HG02763 (cell line): ENCODE measurements around the gene PRKG1.
"Not testable (repeated sequence)": the region's sequence is repeated elsewhere in the genome, so short reads cannot be mapped to it uniquely, and the experiment has no call there.

Experiments
- ATAC-seq: cut with Tn5 transposase; IDR thresholded peaks from one replicate; pipeline ENCODE4 v1.9.1; 2021; ENCODE audit warnings: mild to moderate bottlenecking, moderate library complexity; ENCODE audit not compliant: unreplicated experiment

The PRKG1 gene

DNA sequence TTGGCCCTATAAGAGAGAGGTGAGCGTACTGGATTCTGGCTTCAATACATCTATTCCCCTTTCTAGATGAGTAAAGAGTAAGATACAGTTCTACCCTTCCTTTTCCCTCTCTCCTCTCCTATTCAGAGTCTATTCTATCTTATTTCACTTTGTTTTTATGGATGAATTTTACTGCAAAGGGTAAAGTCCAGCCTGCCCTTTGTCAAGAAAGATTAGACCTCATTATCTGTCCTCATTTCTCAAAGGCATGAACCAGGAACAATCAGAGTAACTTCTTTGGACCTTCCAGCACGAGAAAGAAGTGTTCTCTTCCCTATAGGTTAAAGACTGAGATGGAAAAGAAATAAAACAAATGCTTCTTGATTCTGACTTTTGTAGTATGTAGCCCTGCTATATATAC lies 239.0 kb downstream of the PRKG1 start:
- ATAC-seq, result no peak

DNA sequence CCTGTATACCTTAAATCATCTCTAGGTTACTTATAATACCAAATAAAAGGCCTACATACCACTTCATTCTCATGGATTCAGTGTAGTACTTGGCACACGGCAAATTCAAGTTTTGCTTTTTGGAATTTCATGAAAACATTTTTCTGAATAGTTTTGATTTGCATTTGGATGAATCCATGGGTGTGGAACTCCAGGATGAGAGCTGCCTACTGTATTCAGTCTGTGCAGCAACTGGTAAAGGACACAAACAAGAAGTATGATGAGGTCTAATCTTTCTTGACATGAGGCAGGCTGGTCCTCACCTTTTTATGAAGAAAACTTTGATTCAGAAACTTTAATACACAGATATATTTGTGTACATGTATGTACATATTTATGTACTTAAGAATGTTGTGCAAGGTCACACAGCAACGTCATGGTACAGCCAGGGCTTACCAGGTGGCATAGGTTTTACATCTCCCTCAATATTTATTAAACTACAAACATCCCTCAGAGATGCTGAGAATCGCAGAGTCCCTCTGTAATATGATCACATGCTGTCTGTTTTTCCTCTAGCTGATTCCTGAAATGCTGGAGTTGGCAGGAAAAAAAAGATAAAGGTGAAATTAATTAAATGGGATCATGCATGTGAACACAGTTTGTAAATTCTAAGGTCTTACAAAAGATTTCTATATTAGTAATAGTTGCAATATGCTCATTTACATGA lies 239.6 kb downstream of the PRKG1 start:
- ATAC-seq, result no peak

DNA sequence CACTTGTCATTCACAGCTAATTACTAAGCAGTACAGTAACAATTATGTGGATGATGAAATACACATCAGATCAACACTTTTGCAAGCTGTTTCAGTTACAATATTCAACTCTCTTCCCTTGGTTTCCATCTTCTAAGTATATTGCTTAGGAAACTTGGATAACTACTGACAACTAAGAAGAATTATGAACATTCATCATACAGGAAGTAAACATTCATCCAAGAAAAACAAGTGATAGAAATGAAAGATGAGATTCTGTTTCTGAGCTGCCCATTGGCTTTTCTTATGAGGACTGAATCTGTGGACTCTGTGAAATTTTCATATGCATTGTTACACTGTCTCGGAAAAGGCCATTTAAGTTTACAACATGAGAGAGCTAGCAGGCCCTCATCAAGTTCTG lies 240.2 kb downstream of the PRKG1 start:
- no peak for ATAC-seq

DNA sequence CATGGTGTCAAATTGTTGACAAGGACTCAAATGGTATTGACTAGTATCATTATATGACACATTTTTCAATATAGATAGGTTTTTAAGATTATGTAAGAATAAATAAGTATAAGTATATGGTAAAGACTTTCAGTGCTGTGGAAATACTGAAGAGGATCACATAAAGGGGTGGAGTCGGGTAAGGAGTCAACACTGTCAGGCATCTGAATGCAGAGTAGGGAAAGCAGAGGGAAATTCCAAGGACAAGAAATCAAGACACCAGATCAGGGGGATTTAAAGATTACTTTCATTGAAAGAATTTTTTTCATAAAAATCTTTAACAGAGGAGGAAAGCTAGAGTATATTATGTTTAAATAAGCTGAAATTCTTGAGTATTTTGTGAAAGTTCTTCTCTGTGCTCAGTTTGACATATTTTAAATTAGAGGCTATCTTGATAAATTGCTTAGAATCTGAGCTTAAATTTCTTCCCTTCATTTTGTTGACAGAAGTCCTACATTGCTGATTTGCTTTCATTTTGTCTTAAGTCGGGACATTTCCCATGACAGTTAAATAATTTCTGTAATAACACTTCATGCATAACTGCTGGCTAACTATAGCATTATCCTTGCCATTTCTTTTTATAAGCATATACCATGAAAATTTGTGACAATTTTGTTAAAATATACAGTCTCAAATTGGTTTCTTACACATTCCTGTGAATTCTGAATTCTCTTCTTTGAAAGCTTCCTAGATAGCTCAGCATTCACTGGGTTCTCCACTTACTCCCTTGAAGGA lies 244.3 kb downstream of the PRKG1 start:
- no peak for ATAC-seq

DNA sequence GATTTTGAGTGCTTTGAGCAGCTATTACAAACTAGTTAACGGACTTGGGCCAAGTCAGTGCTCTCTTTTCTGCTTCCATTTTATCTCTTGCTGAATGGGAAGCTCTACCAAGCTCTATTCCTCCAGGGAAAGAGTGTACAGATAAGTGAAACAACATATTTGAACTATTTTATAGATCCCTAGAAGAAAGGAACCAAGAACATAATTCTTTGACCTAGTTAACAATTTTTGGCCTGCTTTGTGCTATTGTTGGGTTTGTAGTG lies 244.8 kb downstream of the PRKG1 start:
- ATAC-seq, result no peak

DNA sequence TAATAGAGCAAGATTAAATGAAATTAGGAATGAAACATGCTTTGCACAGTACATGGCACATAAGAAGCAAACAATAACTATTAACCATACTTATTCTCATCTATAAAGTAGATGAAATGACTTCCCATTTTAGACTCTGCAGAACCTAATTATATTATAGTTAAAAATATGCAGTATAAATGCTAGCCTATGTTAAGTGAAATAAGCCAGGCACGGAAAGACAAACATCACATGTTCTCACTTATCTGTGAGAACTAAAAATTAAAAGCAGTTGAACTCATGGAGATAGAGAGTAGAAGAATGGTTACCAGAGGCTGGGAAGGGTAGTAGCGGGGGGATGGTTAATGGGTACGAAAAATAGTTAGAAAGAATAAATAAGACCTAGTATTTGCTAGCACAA lies 247.0 kb downstream of the PRKG1 start:
- no peak for ATAC-seq

DNA sequence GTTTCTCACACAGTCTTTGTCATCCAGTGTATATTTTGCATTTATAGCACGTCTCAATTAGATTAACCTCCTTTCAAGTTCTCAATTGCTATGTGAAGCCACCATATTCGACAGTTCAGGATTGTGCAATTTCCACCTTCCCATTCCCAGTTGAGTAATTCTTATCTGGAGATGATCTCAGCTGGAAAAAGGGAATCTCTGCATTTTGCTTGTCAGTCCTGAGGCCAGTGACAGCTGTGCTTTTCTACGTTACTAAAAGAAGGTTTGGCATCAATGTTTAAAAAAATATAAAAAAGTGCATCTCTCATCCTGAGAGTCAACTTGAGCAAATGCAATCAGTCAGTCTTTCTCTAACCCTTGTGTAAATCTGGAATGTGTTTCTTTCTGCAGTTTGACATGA lies 247.7 kb downstream of the PRKG1 start:
- ATAC-seq, result no peak

DNA sequence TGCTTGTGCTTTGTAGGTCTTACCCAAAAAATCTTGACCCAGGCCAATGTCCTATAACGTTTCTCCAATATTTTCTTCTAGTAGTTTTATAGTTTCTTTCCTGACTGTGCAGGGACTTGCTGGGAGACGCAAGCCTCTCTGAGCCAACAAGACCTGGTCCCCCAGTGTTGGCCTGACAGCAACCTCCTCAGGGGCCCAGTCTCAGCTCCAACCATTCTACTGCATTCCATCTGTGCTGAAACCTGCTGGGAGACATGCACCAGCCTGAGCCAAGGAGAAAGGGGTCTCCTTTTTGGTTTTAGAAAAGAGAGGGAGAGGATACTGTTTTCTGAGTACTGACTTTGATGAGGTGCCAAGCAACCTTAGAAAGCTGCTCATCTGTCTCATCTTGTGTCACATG lies 251.4 kb downstream of the PRKG1 start:
- ATAC-seq, result no peak

DNA sequence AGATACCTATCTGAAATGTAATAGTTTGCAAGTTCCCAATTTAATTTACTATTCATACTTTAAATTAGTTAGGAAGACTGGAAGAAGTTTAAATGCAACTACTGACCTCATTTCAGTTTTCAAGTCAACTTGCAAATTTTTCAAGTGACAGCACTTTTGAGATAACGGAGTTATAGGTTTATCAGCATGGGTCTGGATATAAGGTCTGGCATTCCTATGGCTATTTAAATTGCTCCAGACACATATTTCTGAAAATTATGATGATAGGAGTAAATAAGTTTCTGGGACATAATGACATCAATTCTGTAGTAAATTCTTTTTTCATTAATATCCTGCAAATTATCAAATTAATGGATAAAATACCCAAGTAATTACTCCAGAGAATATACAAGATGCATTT lies 251.9 kb downstream of the PRKG1 start:
- ATAC-seq, result no peak

DNA sequence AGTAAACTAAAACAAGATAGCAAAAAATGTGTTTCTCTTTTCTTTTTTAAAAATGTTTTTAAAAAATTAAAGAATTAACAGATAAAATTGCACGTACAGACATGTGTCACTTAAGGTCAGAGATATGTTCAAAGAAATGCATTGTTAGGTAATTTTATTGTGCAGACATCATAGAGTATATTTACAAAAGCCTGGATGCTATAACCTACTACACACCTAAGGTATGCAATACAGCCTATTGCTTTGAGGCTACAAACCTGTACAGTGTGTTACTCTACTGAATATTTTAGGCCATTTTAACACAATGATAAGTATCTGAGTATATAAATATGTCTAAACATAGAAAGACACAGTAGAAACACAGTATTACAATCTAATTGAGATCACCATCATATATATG lies 253.1 kb downstream of the PRKG1 start:
- ATAC-seq, result no peak

DNA sequence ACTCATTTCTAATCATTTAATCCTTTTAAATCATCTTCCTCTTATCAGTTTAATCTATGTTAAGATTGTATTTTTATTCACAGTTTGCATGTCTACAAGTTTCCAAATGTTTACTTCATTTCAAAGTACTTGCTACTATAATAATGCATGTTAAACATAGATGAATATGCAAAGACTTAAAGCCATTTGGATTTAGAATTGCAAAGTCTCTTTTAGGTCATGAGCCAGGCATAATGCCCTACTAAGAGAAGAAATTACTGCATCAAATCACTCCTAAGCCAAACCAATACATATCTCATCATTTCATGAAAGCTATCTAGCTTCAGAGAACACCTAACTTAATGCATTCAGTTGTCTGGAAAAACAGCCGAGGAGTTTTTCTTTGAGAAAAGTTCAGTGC lies 266.1 kb downstream of the PRKG1 start:
- ATAC-seq, result no peak

DNA sequence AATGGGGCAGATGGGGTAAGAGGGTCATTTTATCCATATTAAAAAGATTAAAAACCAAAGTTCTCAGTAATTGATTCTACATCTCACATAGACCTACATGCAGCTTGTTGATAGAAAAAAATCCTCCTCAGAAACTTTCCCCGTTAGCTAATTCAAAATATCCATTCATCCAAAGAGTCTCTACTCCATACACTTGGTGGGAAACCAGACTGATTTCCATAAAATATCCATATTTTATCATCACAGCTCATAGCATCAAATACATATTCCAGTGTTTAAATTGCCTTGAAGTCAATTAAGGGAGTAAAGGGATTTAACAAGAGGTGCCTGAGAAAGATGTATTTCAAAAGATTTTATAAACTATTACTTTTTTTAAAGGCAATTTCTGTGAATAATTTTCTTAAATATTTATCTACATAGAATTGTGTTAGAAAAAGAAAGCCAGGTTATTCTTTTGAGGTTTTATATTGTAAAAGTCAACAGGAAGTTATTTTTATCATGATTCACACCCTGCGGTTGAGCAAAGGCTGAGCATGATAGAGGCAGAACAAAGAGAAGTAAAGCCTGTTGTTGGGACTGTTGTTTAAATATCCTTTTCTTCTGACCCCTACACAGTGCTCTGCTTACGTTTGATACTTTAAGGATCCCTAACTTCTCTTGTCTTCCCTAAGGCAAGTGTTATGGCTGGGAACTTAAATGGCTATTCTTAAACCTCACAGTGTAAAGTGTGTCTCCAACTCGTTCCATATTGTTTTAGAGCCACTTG lies 266.7 kb downstream of the PRKG1 start:
- no peak for ATAC-seq

DNA sequence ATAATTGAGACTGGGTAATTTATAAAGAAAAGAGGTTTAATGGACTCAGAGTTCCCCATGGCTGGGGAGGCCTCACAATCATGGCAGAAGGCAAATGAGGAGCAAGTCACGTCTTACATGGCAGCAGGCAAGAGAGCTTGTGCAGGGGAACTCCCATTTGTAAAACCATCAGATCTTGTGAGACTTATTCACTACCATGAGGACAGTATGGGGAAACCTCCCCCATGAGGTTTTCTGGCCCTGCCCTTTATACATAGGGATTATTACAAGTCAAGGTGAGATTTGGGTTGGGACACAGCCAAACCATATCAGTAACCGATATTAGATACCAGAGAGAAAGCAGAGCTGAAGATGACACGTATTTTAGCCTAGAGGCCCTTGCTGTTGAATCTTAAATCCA lies 267.5 kb downstream of the PRKG1 start:
- ATAC-seq, result not testable (repeated sequence)

DNA sequence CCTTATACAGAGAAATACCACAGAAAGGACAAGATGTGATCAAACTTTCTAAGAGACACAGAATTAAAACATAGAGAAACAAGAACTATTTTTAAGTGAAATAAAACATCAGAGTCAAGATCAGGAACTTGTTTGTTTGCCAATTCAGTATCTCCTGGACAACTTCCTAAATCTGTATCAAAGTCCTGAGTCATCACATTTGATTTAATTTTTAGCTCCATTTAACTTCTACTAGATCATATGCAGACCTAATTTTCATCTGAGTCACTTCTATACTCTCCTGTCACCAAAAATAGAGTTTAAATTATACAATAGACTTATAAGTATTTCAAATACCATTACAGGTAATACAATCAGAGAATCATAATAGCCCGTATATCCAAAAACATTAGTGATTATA lies 268.1 kb downstream of the PRKG1 start:
- no peak for ATAC-seq

DNA sequence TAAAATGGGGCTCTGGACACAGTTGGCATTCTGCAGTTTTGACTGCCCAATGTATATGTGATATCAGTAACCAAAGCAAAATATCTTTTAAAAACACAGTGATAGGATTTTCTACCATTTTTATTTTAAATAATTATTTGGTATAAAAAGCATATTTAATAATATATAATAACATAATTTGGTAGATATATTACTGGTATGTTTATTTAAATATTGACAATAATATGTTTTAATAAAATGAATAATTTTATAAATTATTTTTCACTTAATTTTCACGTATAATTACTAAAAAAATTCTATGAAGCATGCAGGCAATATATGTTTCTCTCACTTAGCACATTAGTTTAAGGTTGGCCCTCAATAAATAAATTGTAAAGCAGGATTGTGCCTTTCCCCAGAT lies 269.1 kb downstream of the PRKG1 start:
- no peak for ATAC-seq

DNA sequence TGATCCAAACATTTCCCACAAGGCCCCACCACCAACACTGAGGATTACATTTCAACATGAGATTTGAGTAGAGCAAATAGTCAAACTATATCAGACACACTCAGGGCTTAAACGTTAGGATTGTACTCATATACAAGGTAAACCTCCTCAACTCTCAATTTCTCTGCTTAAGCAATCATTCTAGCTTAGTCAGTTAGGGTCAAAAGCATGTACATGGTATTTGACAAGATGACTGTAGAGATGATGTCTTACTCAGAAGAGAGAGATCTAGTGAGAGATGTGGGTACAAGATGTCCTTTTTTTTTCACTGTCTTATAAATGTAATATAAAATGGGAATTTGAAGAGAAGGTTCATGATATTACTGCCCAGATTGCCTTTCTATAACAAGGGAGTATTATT lies 270.1 kb downstream of the PRKG1 start:
- no peak for ATAC-seq

DNA sequence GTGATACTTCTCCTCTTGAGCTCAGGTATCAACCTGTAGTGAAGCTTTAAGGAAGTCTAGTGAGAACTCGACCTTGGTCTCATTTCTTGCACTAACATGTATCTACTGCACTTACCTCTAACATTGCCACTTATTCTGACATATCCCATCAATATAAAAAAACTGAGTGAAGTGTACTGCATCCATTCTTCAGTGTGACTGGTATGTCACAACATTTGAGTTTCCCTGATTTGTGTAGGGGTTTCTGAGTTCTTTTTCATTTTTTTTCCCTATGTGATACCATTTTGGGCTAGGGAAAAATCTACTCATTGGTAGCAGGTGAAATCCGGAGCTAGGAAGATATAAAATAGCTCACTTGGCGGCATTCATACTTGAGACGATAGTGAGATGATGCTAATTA lies 274.3 kb downstream of the PRKG1 start:
- ATAC-seq, result no peak

DNA sequence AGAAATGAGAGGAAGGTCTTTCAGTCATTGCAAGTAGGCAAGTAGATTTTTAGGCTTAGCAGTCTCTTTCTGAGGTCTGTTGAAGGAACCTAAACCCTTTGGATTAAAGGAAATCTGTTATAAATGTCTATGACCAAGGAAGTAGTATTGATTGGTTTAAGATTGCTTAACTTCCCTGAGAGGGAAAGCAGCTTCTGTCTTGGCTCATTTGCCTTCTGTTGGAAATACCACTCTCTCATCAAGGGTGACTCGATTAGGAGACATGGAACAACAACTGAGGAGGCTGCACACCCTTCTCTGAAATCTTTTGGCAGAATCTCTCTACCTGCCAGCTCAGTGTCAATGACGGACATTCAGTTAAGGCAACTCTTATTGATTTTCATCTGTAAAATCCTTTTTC lies 282.9 kb downstream of the PRKG1 start:
- no peak for ATAC-seq

DNA sequence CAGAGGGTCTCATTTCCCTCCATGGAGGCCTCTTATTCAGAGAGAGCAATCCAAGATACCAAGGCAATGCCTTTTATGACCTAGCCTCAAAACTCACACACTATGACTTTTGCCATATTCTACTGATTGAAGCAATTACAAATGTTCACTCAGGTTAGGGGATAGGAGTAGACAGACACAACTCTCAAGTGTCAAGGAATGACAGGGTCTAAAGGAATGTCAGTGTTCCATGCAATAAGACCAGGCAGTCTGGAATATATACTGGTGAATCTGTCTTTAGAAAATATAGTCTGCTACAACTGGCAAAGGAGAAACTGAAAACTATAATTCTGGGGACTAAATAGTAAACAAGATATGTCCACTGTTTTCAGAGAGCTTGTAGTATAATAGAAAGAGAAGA lies 283.9 kb downstream of the PRKG1 start:
- no peak for ATAC-seq

DNA sequence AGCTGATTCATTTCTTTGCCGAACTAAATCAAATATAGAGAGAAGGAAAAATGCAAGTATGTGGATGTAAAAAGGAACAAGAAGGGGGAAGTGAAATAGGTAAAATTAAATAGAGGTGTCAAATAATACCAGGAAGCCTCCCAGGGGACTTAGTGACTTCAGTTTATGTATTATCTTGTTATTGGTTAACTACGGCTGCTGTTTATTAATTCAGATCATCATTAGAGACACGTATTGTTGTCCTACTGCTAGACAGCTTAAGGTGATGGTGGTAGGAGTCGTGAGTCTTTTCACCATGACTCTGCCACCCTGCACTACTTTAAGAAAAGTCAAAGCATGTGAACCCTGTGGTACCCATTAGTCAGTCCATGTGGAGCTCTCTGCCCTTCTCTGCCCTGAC lies 289.1 kb downstream of the PRKG1 start:
- ATAC-seq, result no peak

DNA sequence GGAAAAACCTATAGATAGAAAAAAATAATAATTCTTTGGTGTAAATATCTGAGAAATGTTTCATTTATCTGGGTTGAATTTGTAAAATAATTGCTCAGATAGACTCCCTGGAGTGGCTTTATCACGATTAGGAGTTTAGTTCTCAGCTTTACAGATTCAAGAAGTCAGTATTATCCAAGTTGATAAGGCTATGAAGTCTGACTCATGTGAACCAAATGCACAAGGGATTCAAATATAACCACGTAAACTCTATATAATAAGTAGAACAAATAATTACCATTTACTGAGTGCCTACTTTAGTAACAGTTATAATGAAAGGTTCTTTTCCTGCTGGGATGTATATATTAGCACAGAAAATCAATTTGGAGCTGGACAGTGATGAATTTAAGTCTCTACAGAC lies 290.4 kb downstream of the PRKG1 start:
- no peak for ATAC-seq

DNA sequence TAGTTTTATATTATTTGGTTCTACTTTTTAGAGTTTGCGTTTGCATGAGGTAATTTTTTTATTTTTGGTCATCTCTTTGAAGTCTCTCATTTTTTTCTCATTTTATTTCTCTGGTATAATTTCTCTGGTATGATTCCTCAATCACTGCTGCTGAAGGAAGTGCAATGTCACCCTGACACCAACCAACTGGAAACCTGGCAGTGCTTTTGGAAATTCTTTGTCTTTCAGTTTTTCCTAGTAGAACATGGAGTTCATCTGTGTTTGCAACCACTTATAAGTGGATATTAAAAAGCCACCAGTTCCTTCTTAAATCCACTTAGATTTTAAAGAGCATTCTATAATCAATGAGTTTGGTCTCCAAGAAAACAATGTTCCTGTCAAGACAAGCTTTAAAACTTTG lies 291.8 kb downstream of the PRKG1 start:
- ATAC-seq, result no peak
